ENCODE data around the gene CFAP74.

Gene CFAP74

GRCh38 chr1:1917995-1918900, 85.3 kb downstream of the CFAP74 start:
- no peak for DNase-seq (ENCODE audit: low read depth in 3 of 3, low spot score in 1 of 3)

GRCh38 chr1:1917304-1917976, 86.1 kb downstream of the CFAP74 start:
- DNase-seq (ENCODE audit: low read depth in 3 of 3, low spot score in 1 of 3): no peak

GRCh38 chr1:1916851-1917251, 86.7 kb downstream of the CFAP74 start:
- no peak for DNase-seq (ENCODE audit: low read depth in 3 of 3, low spot score in 1 of 3)

- DNase-seq (ENCODE audit: low read depth in 3 of 3, low spot score in 1 of 3): no peak
Measured at GRCh38 chr1:1915911-1916840, 87.4 kb downstream of the CFAP74 start.

GRCh38 chr1:1914971-1915692, 88.5 kb downstream of the CFAP74 start, which contains the start of gene CALML6:
TSS of gene CALML6 (plus strand) at chr1:1915260. CDS start at chr1:1915281, 21 bp downstream.
- DNase-seq (ENCODE audit: low read depth in 3 of 3, low spot score in 1 of 3): no peak

- no peak for DNase-seq (ENCODE audit: low read depth in 3 of 3, low spot score in 1 of 3)
Measured at GRCh38 chr1:1914101-1914970, 89.2 kb downstream of the CFAP74 start.

- DNase-seq (ENCODE audit: low read depth in 3 of 3, low spot score in 1 of 3): no peak
Measured at GRCh38 chr1:1911350-1912041, 92.1 kb downstream of the CFAP74 start.

- DNase-seq (ENCODE audit: low read depth in 3 of 3, low spot score in 1 of 3): no peak
Measured at GRCh38 chr1:1910651-1911331, 92.8 kb downstream of the CFAP74 start.

- no peak for DNase-seq (ENCODE audit: low read depth in 3 of 3, low spot score in 1 of 3)
Measured at GRCh38 chr1:1910033-1910465, 93.5 kb downstream of the CFAP74 start.

- DNase-seq (ENCODE audit: low read depth in 3 of 3, low spot score in 1 of 3): no peak
Measured at GRCh38 chr1:1908506-1908791, 95.1 kb downstream of the CFAP74 start.

GRCh38 chr1:1907098-1907736, 96.4 kb downstream of the CFAP74 start:
- DNase-seq (ENCODE audit: low read depth in 3 of 3, low spot score in 1 of 3): no peak

GRCh38 chr1:1906185-1907097, 97.1 kb downstream of the CFAP74 start:
- peak; percentile 29 to 56 (median 36) for DNase-seq (ENCODE audit: low read depth in 3 of 3, low spot score in 1 of 3)

- no peak for DNase-seq (ENCODE audit: low read depth in 3 of 3, low spot score in 1 of 3)
Measured at GRCh38 chr1:1903224-1903623, 100.4 kb downstream of the CFAP74 start.

- no peak for DNase-seq (ENCODE audit: low read depth in 3 of 3, low spot score in 1 of 3)
Measured at GRCh38 chr1:1901641-1902294, 101.8 kb downstream of the CFAP74 start.

GRCh38 chr1:1900883-1901640, 102.5 kb downstream of the CFAP74 start:
- no peak for DNase-seq (ENCODE audit: low read depth in 3 of 3, low spot score in 1 of 3)

GRCh38 chr1:1899967-1900327, 103.6 kb downstream of the CFAP74 start:
- DNase-seq (ENCODE audit: low read depth in 3 of 3, low spot score in 1 of 3): no peak

All from stimulated activated CD4-positive, alpha-beta T cell treated with anti-CD3 and anti-CD28 coated beads, TNF-alpha, amount 100 ng/mL, for 1 hour (primary cell).